NCI-H526 treated with DMSO at 0.1 percent for 48 hours (cell line): ENCODE results near the gene TMEM151B.

ENCODE experiments used
- DNase-seq: peaks from one replicate; lab custom pipeline; 2025; lab: John Stamatoyannopoulos, UW

The TMEM151B gene

DNA sequence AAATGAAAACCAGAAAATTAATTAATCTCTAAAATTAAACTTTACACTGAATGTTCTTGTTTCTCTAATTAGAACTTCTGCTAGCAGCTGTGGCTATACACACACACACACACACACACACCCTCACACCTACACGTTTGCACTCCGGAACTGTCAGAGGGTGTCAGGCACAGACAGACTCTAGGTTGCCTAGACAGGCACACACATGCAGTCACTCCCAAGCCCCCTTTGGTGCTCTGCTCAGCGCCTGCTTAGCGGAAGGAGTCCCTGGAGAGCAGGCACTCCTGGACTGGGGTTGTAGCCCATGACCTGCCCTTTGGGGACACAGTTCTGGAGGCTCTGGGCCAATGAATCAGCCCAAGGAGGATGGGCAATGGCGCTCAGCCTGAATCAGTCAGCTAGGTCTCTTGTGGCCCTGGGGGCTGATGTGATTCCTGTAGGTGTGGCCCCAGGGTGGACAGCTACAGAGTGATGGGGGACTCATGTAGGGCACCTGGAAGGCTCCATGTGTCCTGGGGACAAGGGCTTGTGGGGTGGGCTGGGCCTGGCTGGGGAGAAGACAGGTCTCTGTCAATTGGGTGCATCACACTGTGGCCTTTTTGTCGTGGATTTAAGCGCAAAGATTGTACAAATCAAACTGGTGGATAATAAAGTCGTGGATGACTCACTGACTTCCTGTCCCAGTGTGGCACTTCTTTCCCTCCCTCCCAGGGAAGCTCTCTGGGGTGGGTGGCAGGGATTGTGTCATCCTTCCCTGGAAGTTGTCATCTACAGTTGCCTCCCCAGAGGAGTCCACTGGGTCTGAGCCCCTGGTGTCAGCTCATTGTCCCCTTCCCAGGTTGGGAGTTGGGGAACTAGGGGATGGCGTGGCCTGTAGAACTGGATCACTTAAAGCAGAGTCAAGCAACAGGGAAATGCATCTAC, 8.8 kb downstream of the TMEM151B start:
- DNase-seq: no peak

DNA sequence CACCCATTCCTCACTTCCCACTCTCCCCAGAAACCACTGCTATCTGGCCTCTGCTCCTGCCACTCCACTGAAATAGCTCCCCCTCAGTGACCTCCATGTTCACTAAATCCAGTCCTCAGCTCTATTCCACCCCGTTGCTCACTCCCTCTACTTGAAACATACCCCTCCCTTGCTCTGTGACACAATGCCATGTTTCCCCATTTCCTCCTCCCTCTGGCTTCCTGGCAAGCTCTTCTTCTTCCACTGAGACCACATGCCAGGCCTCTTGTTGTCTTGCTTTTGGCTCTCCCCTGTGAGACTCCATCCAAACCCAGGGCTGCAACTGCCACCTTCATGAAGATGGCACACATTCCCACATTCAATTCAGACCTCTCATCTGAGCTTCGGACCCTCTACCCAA, 13.9 kb downstream of the TMEM151B start:
- DNase-seq: no peak

DNA sequence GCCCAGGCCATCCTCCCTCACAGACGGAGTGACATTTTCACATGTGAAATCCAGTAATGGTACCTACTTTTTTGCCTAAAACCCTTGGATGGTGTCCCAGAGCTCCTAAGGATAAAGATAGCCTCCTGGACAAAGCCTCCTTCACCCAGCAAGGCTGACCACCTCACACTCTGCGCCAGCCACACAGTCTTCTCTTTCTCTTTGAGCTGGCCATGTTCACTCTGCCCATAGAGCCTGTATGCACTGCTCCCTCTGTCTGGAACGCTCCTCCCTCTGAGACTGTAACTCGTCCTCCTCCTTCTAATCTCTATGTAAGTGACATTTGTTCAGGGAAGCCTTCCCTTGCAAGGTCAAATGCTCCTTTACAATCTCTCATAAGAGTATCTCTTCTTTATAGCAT, 14.6 kb downstream of the TMEM151B start:
- no peak for DNase-seq

DNA sequence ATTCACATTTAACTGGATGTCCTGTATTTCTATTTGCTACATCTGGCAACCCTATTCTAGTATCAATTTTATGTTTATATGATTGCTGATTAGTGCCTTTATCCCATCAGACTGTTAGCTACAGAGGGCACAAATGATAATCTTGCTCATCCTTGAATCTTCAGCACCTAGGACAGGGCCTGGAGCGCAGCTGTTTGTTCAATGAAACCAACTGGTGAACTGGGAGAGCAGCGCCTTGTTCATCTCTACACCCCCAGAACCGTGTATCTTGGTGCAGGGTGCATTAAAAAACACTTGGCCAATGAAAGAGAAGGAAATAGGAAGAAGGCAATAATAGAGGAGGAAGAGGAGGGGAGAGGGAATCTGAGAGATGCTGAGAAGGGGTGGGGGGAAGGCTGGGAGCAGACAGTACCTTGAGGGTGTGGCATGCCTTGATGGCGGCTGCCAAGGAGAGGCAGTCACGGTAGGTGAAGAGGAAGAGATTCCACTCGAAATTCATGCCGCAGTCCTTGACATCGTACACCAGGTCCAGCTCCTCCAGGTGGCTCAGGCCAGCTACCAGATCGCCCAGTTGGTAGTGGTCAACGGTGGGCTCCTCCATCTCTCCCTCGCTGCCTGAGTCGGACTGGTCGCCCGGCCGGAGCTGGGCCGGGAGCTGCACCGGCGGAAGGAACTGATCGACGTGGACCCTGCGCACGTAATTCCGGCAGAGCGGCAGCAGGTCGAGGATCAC, 15.5 kb downstream of the TMEM151B start:
- DNase-seq: no peak

DNA sequence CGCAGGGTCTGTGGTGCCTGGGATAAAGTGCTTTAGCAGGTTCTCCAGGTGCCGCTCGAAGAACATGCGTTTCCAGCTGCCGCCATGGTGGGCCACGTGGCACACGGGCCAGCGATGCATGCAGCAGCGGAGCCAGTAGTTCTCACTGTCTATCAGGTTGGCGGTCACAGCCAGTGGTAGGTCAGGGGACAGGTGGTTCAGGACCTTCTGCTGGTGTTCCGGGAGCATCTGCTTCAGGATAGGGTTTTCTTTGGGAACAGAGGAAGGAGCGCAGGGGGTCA, 16.0 kb downstream of the TMEM151B start:
- no peak for DNase-seq

DNA sequence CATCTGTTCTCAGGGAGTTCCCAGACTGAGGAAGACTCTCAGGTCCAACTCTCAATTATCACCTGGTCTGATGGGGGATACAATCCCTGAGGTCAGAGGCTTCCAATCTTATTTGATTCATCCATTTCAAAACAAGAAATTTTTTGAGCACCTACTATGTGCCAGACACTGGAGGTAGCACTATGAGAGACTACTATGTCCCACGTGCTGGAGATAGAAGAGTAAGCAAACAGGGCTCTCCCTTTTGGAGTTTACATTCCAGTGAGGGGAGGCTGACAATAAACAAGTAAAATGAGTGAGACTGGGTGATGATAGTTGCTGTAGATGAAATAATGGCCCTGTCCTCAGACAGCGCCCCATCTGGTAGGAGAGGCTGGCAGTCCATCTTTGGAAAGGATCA, 16.5 kb downstream of the TMEM151B start:
- no peak for DNase-seq

DNA sequence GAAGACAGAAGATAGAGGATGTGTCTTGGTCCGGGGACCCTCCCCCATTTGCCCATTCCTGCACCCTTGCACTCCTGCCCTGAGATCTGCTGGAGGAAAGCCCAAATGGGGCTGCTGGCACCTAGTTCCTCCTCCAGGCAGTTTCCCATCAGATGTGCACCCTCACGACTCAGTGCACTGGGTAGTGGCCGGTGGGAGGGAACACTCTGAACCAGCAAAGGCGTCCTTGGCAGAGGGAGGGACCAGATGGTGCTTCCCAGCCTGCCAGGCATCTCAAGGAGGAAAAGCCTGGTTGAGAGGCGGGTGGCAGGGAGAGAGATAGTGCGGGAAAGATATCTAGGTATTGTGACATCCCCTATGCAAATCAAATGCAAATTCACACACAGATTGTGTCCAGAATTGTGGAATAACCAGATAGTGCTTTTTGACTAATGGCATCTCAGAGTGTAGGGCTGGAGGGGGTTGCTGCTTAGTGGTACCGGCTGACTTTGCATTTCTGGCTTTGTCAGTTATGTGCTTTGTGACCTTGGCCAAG, 19.5 kb downstream of the TMEM151B start:
- no peak for DNase-seq

DNA sequence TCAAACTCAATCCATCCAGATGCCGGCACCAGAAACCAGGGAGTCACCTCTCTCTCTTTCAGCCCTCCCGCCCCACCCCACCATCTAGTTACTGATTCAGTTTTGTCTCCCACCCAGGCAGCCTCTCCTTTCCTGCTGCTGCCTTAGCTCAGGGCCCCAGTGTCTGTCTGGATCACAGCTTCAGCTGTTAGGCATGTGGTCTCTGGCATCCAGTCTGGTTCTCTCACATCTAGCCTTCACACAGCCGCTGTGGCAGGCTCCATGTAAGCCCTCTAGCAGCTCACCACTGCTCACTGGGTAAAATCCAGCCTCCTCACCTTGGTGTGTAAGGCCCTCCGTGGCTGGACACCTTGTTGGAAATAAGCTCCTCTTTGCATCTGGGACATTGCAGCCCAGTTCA, 21.6 kb downstream of the TMEM151B start:
- no peak for DNase-seq

DNA sequence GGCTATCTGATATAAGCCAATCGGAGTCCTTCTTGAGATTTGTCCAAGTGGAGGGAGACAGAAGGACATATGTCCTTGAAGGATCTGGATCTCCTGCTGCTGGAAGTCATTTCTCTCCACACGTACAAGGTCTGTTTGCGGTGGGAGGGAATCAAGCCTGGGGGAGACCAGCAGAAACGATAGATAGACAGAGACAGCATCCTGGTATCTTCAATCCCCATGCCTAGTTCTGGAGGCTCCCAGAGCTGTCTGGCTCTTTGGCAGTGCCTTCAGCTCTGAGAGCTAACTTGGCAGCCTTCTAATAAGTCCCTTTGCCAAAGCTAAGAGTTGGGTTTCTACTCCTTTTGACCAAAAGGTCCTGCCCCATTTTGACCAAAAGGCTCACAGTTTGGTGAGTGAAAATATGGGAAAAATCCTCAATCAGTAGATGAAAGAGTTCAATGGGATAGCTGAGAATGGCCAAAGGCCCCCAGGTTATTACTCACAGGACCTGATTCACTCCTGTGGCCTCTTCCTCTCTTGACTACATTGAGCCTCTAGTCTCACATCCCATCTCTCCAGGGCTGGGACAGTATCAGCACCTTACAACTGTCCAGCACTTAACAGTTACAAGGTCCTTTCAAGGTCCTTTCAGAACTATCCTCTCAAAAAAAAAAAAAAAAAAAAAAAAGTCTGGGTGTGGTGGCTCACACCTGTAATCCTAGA, 22.6 kb downstream of the TMEM151B start:
- DNase-seq: no peak

DNA sequence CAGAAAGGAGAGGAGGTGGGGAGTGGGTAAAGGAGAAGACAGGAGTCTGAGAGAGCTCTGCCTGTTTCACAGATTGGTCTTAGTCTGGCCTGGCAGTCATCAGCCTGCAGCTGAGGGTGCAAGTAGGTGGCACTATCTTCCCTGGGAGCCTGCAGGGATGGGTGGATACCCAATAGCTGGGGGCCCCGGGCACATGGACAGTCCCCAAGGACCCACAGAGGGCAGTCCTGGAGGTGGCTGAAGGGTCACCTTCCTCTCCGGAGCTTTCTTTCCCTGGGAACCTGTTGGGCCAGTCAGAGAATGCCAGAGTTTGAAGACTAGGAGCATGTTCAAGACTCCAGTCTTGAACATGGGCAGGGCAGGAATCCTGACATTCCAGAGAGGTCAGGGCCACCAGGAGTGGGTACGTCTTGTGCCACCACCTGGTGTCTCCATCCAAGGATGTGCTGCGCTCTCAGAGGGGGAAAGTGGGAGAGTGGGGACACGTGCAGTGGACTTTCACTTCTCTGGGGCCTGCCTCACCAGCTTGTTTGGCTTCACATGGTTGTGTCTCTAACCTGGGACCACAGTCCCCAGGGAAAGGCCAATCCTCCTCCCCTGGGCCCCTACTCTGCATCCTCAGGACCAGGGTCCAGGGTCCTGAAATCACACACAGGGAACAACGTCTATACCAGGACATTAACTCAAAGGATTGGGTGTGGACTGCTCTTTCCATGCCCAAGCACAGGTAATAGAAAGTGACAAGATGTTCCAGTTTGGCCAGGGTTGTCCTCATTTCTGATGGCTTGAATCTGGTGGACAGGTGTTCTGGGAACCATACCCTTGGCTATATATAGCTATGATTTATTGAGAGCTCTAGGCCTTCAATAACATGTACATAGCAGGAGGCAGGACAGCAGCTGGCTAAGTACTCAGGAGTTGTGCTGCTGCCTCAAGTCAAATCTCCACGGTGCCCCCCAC, 24.9 kb downstream of the TMEM151B start:
- DNase-seq: no peak

DNA sequence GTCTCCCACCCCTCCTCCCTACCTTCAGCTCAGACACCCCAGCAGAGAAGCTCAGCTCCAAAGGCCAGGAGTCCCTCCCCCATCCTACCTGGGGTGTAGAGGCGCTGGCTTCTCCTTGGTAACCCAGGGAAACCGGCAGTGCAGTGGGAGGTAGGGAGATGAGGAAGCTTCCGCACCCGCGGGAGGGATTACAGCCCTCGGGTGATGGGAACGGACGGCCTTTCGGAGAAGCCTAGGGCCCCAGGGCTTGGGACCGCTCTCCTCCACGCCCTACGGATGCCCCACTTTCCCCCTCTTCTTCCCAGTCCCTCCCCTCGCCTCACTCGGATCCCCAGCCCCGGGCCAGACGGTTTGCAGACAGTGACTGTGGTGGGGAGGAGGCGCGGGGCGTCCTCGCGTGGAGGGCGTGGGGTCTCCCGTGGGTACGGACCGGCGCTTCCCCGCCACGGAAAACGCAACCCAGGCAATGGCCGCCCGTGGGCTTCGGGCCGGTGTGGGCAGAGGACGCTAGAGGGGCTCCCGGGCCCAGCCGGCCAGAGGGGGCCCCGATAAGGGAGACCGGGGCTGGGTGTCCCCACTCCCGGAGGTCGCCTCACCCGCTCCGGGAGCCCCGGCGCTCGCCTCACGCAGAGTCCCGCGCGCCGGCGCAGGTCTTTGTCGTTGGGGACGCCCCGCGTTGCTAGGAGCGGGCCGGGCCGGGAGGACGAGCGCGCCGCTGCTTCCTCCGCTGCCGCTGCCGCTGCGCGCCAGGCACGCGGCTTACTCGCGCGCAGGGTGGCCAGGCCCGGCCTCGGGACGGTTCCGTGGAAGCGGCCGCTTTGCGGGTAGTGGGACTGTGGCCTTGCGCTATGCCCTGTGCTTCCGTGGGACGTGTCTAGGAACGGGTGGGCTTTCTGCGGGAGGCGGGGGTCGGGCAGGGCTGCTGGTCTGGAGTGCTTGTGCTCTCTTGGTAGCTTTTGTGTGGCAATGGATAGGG, 27.1 kb downstream of the TMEM151B start:
- DNase-seq: no peak

DNA sequence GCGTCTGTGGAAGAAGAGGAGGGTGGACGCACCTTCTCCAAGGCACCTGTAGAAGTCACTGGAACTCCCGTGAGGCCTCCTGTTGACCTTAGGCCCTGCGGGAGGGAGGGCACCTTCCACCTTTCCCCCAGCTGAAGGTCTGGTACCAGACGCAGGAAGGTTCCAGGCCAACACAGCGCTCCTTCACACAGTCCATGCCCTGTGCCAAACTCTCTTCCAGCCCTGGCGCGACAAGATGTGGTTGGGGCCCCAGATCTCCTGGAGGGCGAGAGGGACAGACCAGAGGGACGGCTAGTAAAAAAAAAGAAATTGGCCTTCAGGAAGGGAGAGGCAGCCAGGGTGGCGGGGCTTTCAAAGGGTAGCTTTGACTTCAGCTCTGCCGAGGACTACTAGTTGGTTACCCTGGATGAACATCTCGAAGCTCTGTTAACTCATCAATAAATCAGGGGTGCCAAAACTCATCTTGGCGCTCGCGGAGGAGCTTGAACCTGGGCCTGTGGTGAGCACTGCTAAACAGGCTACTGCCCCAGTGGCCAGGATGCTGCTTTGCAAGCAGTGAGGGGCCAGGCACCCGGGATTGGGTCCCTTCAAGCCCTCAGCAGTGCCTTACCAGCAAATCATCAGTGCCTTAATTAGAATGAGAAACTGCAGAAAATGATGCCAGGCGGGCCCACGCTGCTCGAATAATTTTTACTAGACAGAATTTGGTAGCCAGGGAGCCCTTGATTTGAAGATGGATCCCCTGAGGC, 28.0 kb downstream of the TMEM151B start:
- DNase-seq: no peak

DNA sequence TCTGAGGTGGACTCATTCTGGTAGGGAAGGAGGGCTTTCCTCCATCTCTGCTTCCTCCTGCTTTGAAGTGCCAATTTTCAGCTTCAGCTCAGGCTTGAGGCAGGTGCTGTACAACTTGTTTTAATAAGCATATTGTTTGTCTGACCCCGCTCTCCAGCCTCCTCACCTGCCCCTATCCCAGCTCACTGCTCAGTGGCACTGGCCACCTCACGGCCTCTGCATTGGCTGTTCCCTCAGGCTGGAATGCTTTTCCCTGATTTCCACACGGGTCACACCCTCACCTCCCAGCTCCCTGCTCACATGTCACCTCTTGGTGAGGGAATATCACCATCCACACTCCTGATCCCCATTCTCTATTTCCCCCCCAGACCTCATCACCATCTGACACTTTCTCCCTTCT, 28.6 kb downstream of the TMEM151B start:
- DNase-seq: no peak

DNA sequence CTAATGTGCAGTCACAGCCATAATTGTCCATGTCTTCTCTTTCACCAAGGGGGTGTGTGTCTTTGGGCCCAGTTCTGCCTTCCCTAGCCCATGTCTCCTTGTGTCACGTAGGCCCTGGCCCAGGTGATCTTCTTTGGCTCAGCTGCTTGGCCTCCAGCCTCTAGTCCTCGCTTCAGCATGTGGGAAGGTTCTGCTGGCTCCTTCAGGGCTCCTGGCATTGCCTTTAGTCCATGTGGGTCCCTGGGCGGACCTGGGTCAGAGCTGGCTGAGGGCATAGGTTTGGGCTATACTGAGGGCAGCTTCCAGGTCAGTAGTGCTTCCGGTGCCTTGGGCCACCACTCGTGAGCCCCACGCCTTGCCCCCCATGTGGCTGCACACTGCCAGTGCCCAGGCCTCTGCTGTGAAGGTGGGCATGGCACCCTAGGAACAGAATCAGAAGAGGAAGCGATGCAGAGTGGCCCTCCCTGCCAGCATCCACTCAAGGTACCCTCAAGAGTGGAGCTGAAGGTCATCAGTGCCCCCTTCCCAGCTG, 30.1 kb downstream of the TMEM151B start:
- no peak for DNase-seq

DNA sequence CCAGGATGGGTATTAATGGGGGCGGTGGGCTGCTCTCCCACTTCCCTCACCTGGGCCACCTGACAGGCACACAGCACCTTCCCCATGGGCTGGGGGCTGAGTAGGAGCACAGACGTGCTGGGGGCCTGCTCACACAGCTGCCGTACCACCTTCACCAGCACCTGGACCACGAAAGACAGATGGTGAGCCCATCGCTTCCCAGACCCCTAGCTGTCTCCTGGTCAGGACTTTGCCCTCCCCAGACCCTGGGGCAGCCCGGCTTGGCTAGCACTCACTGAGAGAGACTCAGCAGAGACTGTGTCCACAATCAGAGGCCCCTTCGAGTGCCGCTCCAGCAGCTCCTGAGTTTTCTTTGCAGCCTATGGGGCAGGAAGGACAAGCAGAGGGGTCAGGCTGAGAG, 30.9 kb downstream of the TMEM151B start:
- no peak for DNase-seq

DNA sequence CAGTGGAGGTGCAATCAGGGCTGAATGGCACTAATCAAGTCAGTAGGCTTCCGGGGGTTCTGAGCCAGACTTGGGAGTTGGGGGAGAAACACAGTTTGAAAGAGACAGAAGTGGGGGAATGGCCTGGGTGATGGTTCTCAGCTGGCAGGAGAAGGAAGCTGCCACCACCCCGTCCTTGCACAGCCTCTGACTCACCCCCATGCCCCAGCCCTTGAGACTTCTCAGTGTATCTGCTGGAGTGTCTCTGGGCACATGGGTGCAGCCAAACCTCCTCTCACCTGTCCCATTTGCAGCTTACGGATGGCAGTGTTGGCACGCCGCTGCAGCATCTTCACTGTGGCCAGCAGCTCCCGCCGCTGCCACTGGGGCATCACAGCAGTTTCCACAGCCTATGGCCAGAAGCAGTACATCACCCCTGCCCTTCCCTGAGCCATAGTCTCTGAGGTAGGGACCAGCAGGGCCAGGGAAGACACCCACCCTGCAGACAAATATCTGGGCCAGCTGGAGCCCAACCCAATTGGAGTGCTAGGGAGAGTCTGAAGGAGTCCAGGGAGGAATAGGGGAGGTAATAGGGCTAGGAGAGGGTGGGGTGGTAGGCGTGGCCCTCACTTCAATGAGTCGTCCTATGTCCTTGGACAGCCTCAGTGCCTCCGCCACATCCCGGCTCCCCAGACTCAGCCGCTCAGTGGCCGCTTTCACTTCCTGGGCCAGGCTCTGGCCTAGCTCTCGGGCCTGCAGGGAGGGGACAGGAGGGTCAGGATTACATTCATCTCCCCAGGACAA, 31.7 kb downstream of the TMEM151B start:
- DNase-seq: no peak

DNA sequence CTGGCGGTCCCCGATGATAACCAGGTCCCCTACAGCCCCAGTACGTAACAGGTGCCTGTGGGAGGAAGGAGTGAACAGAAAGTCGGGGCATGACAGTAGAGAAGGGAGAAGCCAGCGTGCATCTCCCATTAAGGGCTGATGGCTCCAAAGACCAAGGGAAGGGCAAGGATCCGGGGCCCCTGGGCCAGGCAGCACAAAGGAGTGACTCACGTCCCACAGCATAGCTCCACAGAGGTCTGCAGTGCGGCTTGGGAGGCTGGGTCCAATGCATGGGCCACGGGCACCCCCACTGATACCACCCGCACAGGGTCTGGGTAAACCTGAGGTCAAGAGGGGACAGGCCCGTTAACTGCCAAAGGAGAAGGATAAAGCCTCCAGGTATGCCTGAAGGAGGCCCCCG, 32.6 kb downstream of the TMEM151B start:
- DNase-seq: no peak

DNA sequence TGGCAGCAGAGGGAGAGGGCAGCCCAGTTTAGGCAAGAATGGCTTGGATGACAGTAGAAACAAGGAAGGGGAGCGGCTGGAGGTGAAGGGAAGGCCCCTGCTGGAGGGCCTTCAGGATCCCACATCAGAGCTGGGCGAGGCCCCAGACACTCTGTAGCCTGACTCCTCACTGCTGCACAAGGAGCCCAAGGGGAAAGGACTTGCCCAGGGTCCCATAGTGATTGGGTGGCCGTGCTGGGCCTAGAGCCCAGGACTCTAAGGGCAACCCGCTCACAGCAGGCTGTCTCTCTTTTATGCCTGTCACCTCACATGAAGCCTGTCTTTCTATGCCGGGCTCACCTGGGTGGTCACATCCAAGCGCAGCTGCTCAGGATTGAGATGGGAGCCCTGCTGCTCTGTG, 33.6 kb downstream of the TMEM151B start:
- no peak for DNase-seq
